ENCODE results near the gene IGFBP7.

- TF ChIP-seq EED (IDR thresholded peaks at IDR 0.05; ENCODE audit: low read depth), result no peak
- no peak for TF ChIP-seq ZBTB40 (IDR thresholded peaks at IDR 0.05; ENCODE audit: borderline replicate concordance)
- no peak for TF ChIP-seq POLR2AphosphoS5 (IDR thresholded peaks at IDR 0.05; ENCODE audit: low read length)
- no peak for TF ChIP-seq ZNF274 (IDR thresholded peaks at IDR 0.05; ENCODE audit: insufficient read depth, insufficient read length)
- TF ChIP-seq ZNF384 (IDR thresholded peaks at IDR 0.05; ENCODE audit: borderline replicate concordance, low read depth, low read length), result no peak
- TF ChIP-seq CUX1 (IDR thresholded peaks at IDR 0.05; ENCODE audit: insufficient replicate concordance, low read depth, low read length), result no peak
- TF ChIP-seq SIN3A (IDR thresholded peaks at IDR 0.05; ENCODE audit: low read depth, low read length), result no peak
These were observed 70.8 kb downstream of the IGFBP7 start for GRCh38 chr4:57039345-57039744.

All from GM12878 (cell line).